Endothelial cell of umbilical vein (primary cell): ENCODE measurements around the gene FUNDC1. TPM values are rescaled to one million over a fixed set of nuclear protein-coding genes. Genes with fewer than 3 reads are reported as not detected.

Source experiments
- BruUV-seq: library from RNA; stranded (reverse); fragments of 400-500 nt; replicated peaks from 2 replicates; lab custom pipeline; 2021; lab: Mats Ljungman, UMichigan
- CTCF ChIA-PET: fragments of 300-600, 350-600 bp; sonication (Branson Sonifier 250); formaldehyde crosslinking; loops from one replicate; lab custom pipeline; 2021; ENCODE audit warnings: antibody characterized with exemption, inconsistent platforms; lab: Charles Lee
- POLR2A ChIA-PET: fragments of 300-600, 350-600 bp; sonication (Branson Sonifier 250); formaldehyde crosslinking; loops from one replicate; lab custom pipeline; 2021; ENCODE audit warnings: antibody characterized with exemption, inconsistent platforms; lab: Charles Lee
- DNase-seq: peaks from one replicate; pipeline ENCODE4 v3.0.0-alpha.2; 2011; ENCODE audit warnings: low read depth, low spot score
- FAIRE-seq: peaks from 2 replicates; lab custom pipeline; 2011; peaks lifted over from hg19 to GRCh38; lab: Jason Lieb, UNC
- H2AFZ ChIP-seq: 2 replicates; pipeline ENCODE4 v1.6.0; 2012; ENCODE audit warnings: low read depth, low read length, control low read depth, inconsistent platforms
- H3K27ac ChIP-seq: 2 replicates; pipeline ENCODE4 v1.5.1; 2011; ENCODE audit warnings: low read depth, mild to moderate bottlenecking, control low read depth, low read length, moderate library complexity; ENCODE audit not compliant: insufficient read depth
- H3K27me3 ChIP-seq, 2 experiments: 2 replicates each; pipeline versions ENCODE4 v1.6.0 to v1.6.1; 2011; ENCODE audit warnings: low read length in 2 of 2, mixed read lengths in 1 of 2; ENCODE audit not compliant: control insufficient read depth in 2 of 2, insufficient read depth in 2 of 2
- H3K36me3 ChIP-seq, 2 experiments: 2 replicates in 1 of 2; 3 replicates in 1 of 2; pipeline ENCODE4 v1.5.1; 2011; ENCODE audit warnings: low read length in 2 of 2, mild to moderate bottlenecking in 1 of 2, moderate library complexity in 1 of 2; ENCODE audit not compliant: control insufficient read depth in 2 of 2, insufficient read depth in 2 of 2; ENCODE audit errors: extremely low read depth in 1 of 2
- H3K4me1 ChIP-seq: 3 replicates; pipeline ENCODE4 v1.5.1; 2011; ENCODE audit warnings: mild to moderate bottlenecking, low read length; ENCODE audit not compliant: control insufficient read depth, insufficient read depth; ENCODE audit errors: extremely low read depth
- H3K4me2 ChIP-seq: 2 replicates; pipeline ENCODE4 v1.6.1; 2011; ENCODE audit warnings: low read length, control low read depth, mixed read lengths; ENCODE audit not compliant: insufficient read depth
- H3K4me3 ChIP-seq, 3 experiments: fragments of 200-600 bp in 1 of 3; sonication (generic), shearing (Covaris generic) in 1 of 3; replicated peaks in 1 of 3; 2 replicates each; pipeline ENCODE4 v1.5.1; 2011 to 2016; ENCODE audit warnings: control low read depth in 3 of 3, low read length in 3 of 3, mild to moderate bottlenecking in 2 of 3, inconsistent platforms in 1 of 3, low read depth in 1 of 3, moderate library complexity in 1 of 3; ENCODE audit not compliant: insufficient read depth in 1 of 3
- H3K79me2 ChIP-seq: 2 replicates; pipeline ENCODE4 v1.6.0; 2012; ENCODE audit warnings: low read length, inconsistent platforms; ENCODE audit not compliant: control insufficient read depth, insufficient read depth
- H3K9ac ChIP-seq: replicated peaks from 2 replicates; pipeline ENCODE3; 2011; ENCODE audit warnings: low read length, control low read depth; ENCODE audit not compliant: insufficient read depth; ENCODE audit errors: extremely low read depth
- H3K9me1 ChIP-seq: replicated peaks from 3 replicates; pipeline ENCODE4 v1.6.0; 2011; ENCODE audit warnings: mild to moderate bottlenecking, low read length; ENCODE audit not compliant: control insufficient read depth, insufficient read depth; ENCODE audit errors: extremely low read depth
- H3K9me3 ChIP-seq: replicated peaks from 2 replicates; pipeline ENCODE4 v1.5.1; 2012; ENCODE audit warnings: low read length, inconsistent platforms; ENCODE audit not compliant: control insufficient read depth, insufficient read depth
- H4K20me1 ChIP-seq: replicated peaks from 2 replicates; pipeline ENCODE3; 2011; ENCODE audit warnings: mild to moderate bottlenecking, low read length; ENCODE audit not compliant: control insufficient read depth, insufficient read depth; ENCODE audit errors: extremely low read depth
- EZH2 ChIP-seq: IDR thresholded peaks from 2 replicates; pipeline ENCODE4 v1.6.1; 2012; ENCODE audit warnings: borderline replicate concordance, low read depth, mild to moderate bottlenecking, moderate library complexity, low read length, inconsistent platforms; ENCODE audit not compliant: severe bottlenecking
- FOS ChIP-seq: IDR thresholded peaks from 2 replicates; pipeline ENCODE4 v1.6.1; 2011; ENCODE audit warnings: mild to moderate bottlenecking, low read length, moderate library complexity, borderline replicate concordance; ENCODE audit not compliant: insufficient read depth
- GATA2 ChIP-seq: IDR thresholded peaks from 2 replicates; pipeline ENCODE4 v1.7.0; 2011; ENCODE audit warnings: low read depth, mild to moderate bottlenecking, moderate library complexity, mixed read lengths, low read length; ENCODE audit not compliant: insufficient read length, insufficient read depth
- JUN ChIP-seq: IDR thresholded peaks from 2 replicates; pipeline ENCODE4 v1.6.1; 2011; ENCODE audit warnings: borderline replicate concordance, low read depth; ENCODE audit not compliant: insufficient read length, insufficient read depth
- MYC ChIP-seq: IDR thresholded peaks from one replicate; pipeline ENCODE4 v1.6.1; 2011; ENCODE audit warnings: mild to moderate bottlenecking, low read depth, low read length
- POLR2A ChIP-seq: IDR thresholded peaks from 2 replicates; pipeline ENCODE4 v1.6.1; 2012; ENCODE audit warnings: low read depth, mild to moderate bottlenecking, control low read depth, low read length
- POLR2AphosphoS5 ChIP-seq: IDR thresholded peaks from 2 replicates; pipeline ENCODE4 v1.6.1; 2012; ENCODE audit warnings: low read depth, mild to moderate bottlenecking, control low read depth, low read length, moderate library complexity; ENCODE audit not compliant: insufficient read depth
- dilution Hi-C: fragments of 300-500 bp; cut with MboI; formaldehyde crosslinking; loops from one replicate; pipeline ENCODE4 v1.15.0; 2019; ENCODE audit warnings: low sequenced_read_pairs; ENCODE audit not compliant: extremely low pct_ligation_motif_present
- intact Hi-C: fragments of 100-400 bp; cut with micrococcal nuclease; formaldehyde crosslinking; loops from one replicate; pipeline ENCODE4 v1.10.0; 2022
- polyA plus RNA-seq, 4 experiments: library from polyadenylated mRNA; depleted of rRNA in 3 of 4; stranded (reverse) in 3 of 4; unstranded in 1 of 4; fragments of >200 nt; gene quantifications; 2 replicates each; pipeline versions ENCODE4 v1.2.1 to v1.2.3, GENCODE V29; 2011 to 2012; ENCODE audit warnings: missing spikeins in 1 of 4
- total RNA-seq: library from RNA; stranded (reverse); gene quantifications from 2 replicates; pipeline ENCODE4 v1.2.3, GENCODE V29; 2021
- TF ChIP-seq, protein P1 (sequence below), 2 donors: IDR thresholded peaks; 1 replicate in 1 of 2; 2 replicates in 1 of 2; pipeline ENCODE4 v1.5.1; 2011; ENCODE audit warnings: low read length in 2 of 2, mild to moderate bottlenecking in 2 of 2, moderate library complexity in 2 of 2, control low read depth in 1 of 2, inconsistent platforms in 1 of 2, low read depth in 1 of 2; ENCODE audit not compliant: insufficient read depth in 1 of 2; ENCODE audit errors: extremely low read depth in 1 of 2
- TF ChIP-seq, protein P2 (sequence below): IDR thresholded peaks from 2 replicates; pipeline ENCODE4 v1.6.1; 2011; ENCODE audit not compliant: insufficient read depth, insufficient read length

FUNDC1 gene
- total and polyA plus RNA-seq, 2 donors (not counting 3 experiments of a cell fraction or from before 2014, with no cell fraction given): 10.2 to 15.4 TPM

- no peak for FAIRE-seq
- dilution Hi-C loops (no loop called here), intact Hi-C loops (no loop called here)
- H3K4me1 ChIP-seq: no peaks in the 10 kb centered on the region
- ChIA-PET CTCF (no interaction called here), POLR2A (no interaction called here)
- H3K4me2 ChIP-seq: no peak overlapping the region
- H3K9ac ChIP-seq: no peak overlapping the region
- H4K20me1 ChIP-seq: no peaks in the 10 kb centered on the region
- no peaks in the 10 kb centered on the region for H3K9me1 ChIP-seq
- H3K79me2 ChIP-seq: no peaks in the 10 kb centered on the region
- BruUV-seq: no TSS peak
- no peak overlapping the region for H3K27ac ChIP-seq
- H3K9me3 ChIP-seq: no peaks in the 10 kb centered on the region
- no peaks in the 10 kb centered on the region for H3K36me3 ChIP-seq
- H3K4me3 ChIP-seq: no peak overlapping the region
- no peaks in the 10 kb centered on the region for H3K27me3 ChIP-seq
- no peak for DNase-seq
- H2AFZ ChIP-seq: no peak overlapping the region
- TF ChIP-seq GATA2 (no peak), EZH2 (no peak), FOS (no peak), POLR2AphosphoS5 (no peak), JUN (no peak), POLR2A (no peak), MYC (no peak)
- TF ChIP-seq, protein P1, sequence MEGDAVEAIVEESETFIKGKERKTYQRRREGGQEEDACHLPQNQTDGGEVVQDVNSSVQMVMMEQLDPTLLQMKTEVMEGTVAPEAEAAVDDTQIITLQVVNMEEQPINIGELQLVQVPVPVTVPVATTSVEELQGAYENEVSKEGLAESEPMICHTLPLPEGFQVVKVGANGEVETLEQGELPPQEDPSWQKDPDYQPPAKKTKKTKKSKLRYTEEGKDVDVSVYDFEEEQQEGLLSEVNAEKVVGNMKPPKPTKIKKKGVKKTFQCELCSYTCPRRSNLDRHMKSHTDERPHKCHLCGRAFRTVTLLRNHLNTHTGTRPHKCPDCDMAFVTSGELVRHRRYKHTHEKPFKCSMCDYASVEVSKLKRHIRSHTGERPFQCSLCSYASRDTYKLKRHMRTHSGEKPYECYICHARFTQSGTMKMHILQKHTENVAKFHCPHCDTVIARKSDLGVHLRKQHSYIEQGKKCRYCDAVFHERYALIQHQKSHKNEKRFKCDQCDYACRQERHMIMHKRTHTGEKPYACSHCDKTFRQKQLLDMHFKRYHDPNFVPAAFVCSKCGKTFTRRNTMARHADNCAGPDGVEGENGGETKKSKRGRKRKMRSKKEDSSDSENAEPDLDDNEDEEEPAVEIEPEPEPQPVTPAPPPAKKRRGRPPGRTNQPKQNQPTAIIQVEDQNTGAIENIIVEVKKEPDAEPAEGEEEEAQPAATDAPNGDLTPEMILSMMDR (IDR thresholded peaks at IDR 0.05; ENCODE audit: extremely low read depth in 1 of 2, insufficient read depth in 1 of 2, low read depth in 1 of 2, low read length in 2 of 2): no peak
- TF ChIP-seq, protein P2, sequence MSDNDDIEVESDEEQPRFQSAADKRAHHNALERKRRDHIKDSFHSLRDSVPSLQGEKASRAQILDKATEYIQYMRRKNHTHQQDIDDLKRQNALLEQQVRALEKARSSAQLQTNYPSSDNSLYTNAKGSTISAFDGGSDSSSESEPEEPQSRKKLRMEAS: no peak
Measured at GRCh38 chrX:44529310-44529709, 13.3 kb downstream of the FUNDC1 start.
